LNCAP (cell line): ENCODE data around the gene NASP.

Source experiments
- TF ChIP-seq, protein P1 (sequence below): fragments of 450-650 bp; IDR thresholded peaks from 2 replicates; pipeline ENCODE4 v1.5.1; 2017; ENCODE audit warnings: mild to moderate bottlenecking

Gene NASP

DNA sequence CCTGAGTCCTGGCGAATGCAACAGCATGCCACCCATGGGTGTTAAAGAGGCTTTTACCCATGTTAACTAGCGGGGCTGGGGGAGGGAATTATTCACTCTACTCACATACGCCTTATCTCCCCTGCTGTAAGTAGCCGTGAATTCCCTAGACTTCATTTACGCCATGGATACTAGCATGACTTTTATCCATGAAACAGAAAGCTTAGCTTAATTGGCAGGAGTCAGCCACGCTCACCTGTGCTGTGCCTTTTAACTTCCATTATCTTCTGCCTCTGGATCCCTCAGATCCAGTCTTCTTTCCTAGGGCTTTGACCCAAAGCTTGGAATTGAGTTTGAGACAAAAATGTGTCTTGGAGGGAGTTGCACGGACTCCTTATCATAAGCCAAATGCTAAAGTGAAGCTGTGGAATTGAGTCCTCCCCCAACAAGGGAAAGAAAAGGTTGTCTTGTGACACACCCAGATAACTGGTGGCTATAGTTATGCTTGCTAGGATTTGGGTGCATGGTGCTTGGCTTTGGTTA lies 9.7 kb upstream of the NASP start:
- TF ChIP-seq, protein P1, sequence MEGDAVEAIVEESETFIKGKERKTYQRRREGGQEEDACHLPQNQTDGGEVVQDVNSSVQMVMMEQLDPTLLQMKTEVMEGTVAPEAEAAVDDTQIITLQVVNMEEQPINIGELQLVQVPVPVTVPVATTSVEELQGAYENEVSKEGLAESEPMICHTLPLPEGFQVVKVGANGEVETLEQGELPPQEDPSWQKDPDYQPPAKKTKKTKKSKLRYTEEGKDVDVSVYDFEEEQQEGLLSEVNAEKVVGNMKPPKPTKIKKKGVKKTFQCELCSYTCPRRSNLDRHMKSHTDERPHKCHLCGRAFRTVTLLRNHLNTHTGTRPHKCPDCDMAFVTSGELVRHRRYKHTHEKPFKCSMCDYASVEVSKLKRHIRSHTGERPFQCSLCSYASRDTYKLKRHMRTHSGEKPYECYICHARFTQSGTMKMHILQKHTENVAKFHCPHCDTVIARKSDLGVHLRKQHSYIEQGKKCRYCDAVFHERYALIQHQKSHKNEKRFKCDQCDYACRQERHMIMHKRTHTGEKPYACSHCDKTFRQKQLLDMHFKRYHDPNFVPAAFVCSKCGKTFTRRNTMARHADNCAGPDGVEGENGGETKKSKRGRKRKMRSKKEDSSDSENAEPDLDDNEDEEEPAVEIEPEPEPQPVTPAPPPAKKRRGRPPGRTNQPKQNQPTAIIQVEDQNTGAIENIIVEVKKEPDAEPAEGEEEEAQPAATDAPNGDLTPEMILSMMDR: no peak

- TF ChIP-seq, protein P1: no peak
These were observed 576 bp upstream of the NASP start for GRCh38 chr1:45583264-45583665.

GRCh38 chr1:45584351-45585109 lies 689 bp downstream of the NASP start:
- TF ChIP-seq, protein P1: no peak; the same call in 1 of the 2 replicates

DNA sequence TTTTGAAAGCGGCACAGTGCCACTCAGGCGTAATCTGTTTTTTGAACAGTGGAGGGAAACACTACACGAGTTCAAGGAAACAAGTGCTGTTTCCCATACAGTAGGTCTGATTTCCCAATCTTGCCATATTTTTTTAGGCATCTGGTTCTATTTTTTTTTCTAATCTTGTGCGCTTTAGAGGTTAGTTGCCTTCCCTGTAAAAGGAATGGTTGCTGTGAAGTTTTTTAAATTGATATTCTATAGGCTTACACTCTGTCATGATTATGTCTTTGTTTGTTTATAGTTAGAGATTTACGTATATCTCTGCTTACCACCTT lies 1.2 kb downstream of the NASP start:
- TF ChIP-seq, protein P1: no peak

DNA sequence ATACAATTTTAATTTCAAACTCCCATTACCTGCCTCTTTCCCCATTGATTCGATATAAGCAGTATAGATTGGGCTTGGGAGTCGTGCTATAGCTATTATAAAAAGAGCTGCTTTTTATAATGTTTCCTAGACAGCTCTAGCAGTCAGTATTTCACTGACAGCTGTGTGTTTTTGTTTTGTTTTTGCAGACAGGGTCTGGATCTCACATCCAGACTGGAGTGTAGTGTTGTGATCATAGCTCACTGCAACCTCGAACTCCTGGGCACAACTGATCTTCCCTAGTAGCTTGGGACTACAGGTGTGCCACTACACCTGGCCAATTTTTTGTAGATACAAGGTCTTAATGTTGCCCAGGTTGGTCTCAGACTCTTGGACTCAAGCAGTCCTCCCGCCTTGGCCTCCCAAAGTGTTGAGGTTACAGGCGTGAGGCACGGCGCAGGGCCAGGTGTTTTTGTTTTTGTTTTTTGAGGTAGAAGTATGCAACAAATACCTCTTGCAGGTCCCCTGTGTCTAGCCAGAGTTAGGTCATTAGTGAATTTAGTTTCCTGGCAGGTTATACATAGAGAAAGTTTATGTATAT lies 1.7 kb downstream of the NASP start:
- TF ChIP-seq, protein P1: no peak

DNA sequence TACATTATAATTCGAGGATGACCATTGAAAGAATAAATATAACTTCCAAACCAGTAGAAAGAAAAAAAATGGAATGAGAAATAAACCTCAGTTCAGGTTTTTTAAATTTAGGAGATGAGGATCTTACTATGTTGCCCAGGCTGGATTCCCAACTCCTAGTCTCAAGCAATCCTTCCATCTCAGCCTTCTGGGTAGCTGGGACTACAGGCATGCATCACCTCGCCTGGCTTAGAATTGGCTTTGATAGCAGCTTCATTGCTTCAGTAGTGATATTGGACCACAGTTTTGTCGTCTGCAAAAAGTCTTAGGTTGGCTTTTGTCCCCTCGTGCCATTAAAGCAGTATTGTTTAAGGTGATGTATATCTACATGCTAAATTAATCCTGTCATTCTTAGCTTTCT lies 2.9 kb downstream of the NASP start:
- TF ChIP-seq, protein P1: no peak

- TF ChIP-seq, protein P1: no peak
These were observed 6.0 kb downstream of the NASP start for GRCh38 chr1:45589861-45590260.
